HEK293 (cell line): Measurements from ENCODE around the gene ADRM1.

ENCODE experiments used
- REPIN1 ChIP-seq: fragments of 450-650 bp; formaldehyde crosslinking; IDR thresholded peaks from 2 replicates; pipeline ENCODE4 v1.5.1; 2017; ENCODE audit warnings: missing biosample characterization, missing genetic modification characterization, low read depth
- ZNF335 ChIP-seq: fragments of 450-650 bp; formaldehyde crosslinking; conservative IDR thresholded peaks from 2 replicates; pipeline ENCODE4 v1.5.1; 2016; ENCODE audit warnings: missing biosample characterization, missing genetic modification characterization

- TF ChIP-seq ZNF335 (tag by site-specific recombination) (no peak), REPIN1 (no peak)
Measured at GRCh38 chr20:62266340-62266739, 36.5 kb upstream of the ADRM1 start.
